K562 (cell line): ENCODE data around the gene EFCAB5. TPM values are rescaled to one million over a fixed set of nuclear protein-coding genes. Genes with fewer than 3 reads are reported as not detected.
"Not testable (repeated sequence)": the region's sequence is repeated elsewhere in the genome, so short reads cannot be mapped to it uniquely, and the experiment has no call there.

Experiments used
- ATAC-seq: fragments of 200-7000 bp; cut with Tn5 transposase; 3 replicates; pipeline ENCODE4 v1.9.1; 2020; ENCODE audit warnings: moderate library complexity
- BruUV-seq: library from RNA; stranded (reverse); fragments of 400-500 nt; replicated peaks from 2 replicates; lab custom pipeline; 2021; lab: Mats Ljungman, UMichigan
- CTCF ChIA-PET: fragments of 300-600 bp; formaldehyde crosslinking; extraction: SDS; loops from one replicate; lab custom pipeline; 2021; ENCODE audit warnings: low intra/inter-chr PET ratio; lab: Yijun Ruan, JAX
- POLR2A ChIA-PET: fragments of 300-600, 350-650 bp; sonication (Branson Sonifier 250); formaldehyde crosslinking; extraction: SDS; loops from one replicate; lab custom pipeline; 2021; ENCODE audit warnings: antibody characterized with exemption, inconsistent platforms; lab: Yijun Ruan, JAX
- DNase-seq, 4 experiments: peaks; one replicate each; pipeline versions ENCODE4 v3.0.0 to v3.0.0-alpha.2; 2011 to 2018; ENCODE audit warnings: low spot score in 3 of 4, mixed read lengths in 3 of 4; ENCODE audit errors: extremely low read depth in 1 of 4
- FAIRE-seq: peaks from 2 replicates; lab custom pipeline; 2011; peaks lifted over from hg19 to GRCh38; lab: Jason Lieb, UNC
- H2AFZ ChIP-seq: 2 replicates; pipeline ENCODE4 v1.6.0; 2011; ENCODE audit warnings: low read depth, low read length, control low read depth, inconsistent platforms
- H3K27ac ChIP-seq: fragments of 200-600 bp; 3 replicates; pipeline ENCODE4 v1.8.0; 2011; ENCODE audit warnings: low read depth, mild to moderate bottlenecking, control low read depth, inconsistent platforms, low read length, moderate library complexity, mixed read lengths; ENCODE audit errors: extremely low read depth
- H3K27me3 ChIP-seq, 2 experiments: fragments of 300-600 bp in 1 of 2; 2 replicates in 1 of 2; 3 replicates in 1 of 2; pipeline versions ENCODE4 v1.6.0 to v1.8.0; 2011; ENCODE audit warnings: inconsistent platforms in 2 of 2, low read length in 2 of 2, mild to moderate bottlenecking in 1 of 2, mixed read lengths in 1 of 2, moderate library complexity in 1 of 2; ENCODE audit not compliant: control insufficient read depth in 2 of 2, insufficient read depth in 2 of 2
- H3K36me3 ChIP-seq: fragments of 300-600 bp; 3 replicates; pipeline ENCODE4 v1.8.0; 2011; ENCODE audit warnings: mild to moderate bottlenecking, low read length, inconsistent platforms; ENCODE audit not compliant: control insufficient read depth, insufficient read depth
- H3K4me1 ChIP-seq, 2 experiments: fragments of 200-600 bp in 1 of 2; replicated peaks in 1 of 2; 2 replicates in 1 of 2; 3 replicates in 1 of 2; pipeline versions ENCODE4 v1.5.1 to v1.8.0; 2011; ENCODE audit warnings: inconsistent platforms in 2 of 2, low read length in 2 of 2, mild to moderate bottlenecking in 1 of 2, mixed read lengths in 1 of 2, moderate library complexity in 1 of 2; ENCODE audit not compliant: control insufficient read depth in 2 of 2, insufficient read depth in 2 of 2
- H3K4me2 ChIP-seq: 2 replicates; pipeline ENCODE4 v1.6.1; 2011; ENCODE audit warnings: low read length, control low read depth, inconsistent platforms, mixed read lengths; ENCODE audit not compliant: insufficient read depth
- H3K4me3 ChIP-seq: fragments of 200-600 bp; sonication (generic), shearing (Covaris generic); 2 replicates; pipeline ENCODE4 v1.5.1; 2016; ENCODE audit warnings: control low read depth, inconsistent platforms
- H3K79me2 ChIP-seq: fragments of 200-600 bp; 3 replicates; pipeline ENCODE4 v1.8.0; 2011; ENCODE audit warnings: low read length, inconsistent platforms; ENCODE audit not compliant: control insufficient read depth, insufficient read depth
- H3K9ac ChIP-seq, 2 experiments: 2 replicates each; pipeline versions ENCODE4 v1.6.0 to v1.6.1; 2011; ENCODE audit warnings: low read depth in 2 of 2, low read length in 2 of 2, control low read depth in 1 of 2, inconsistent platforms in 1 of 2, mild to moderate bottlenecking in 1 of 2, mixed read lengths in 1 of 2; ENCODE audit not compliant: insufficient read depth in 1 of 2
- H3K9me1 ChIP-seq: one replicate; pipeline ENCODE4 v1.6.0; 2011; ENCODE audit warnings: inconsistent platforms, mild to moderate bottlenecking, low read length, moderate library complexity; ENCODE audit not compliant: control insufficient read depth, insufficient read depth
- H3K9me3 ChIP-seq: replicated peaks from 2 replicates; pipeline ENCODE4 v1.5.1; 2011; ENCODE audit warnings: low read depth, low read length, inconsistent platforms; ENCODE audit not compliant: control insufficient read depth, insufficient read depth
- H4K20me1 ChIP-seq: replicated peaks from 2 replicates; pipeline ENCODE4 v1.6.1; 2011; ENCODE audit warnings: low read length, inconsistent platforms, mixed read lengths; ENCODE audit not compliant: control insufficient read depth, insufficient read depth
- ZNF184 ChIP-seq: sonication (generic); formaldehyde crosslinking; IDR thresholded peaks from 2 replicates; pipeline ENCODE4 v1.5.0; 2020; ENCODE audit warnings: missing genetic modification reagents
- WGBS: fragments of 100-300 bp; shearing (Covaris generic); methylation state at CpG from one replicate; pipeline ENCODE4 v1.1.6; 2016; ENCODE audit warnings: low coverage, mixed read lengths; ENCODE audit not compliant: insufficient coverage; ENCODE audit errors: missing lambda C conversion rate; 5-methylcytosine and 5-hydroxymethylcytosine counted together
- in situ Hi-C: fragments of 300-500 bp; cut with MboI; formaldehyde crosslinking; loops from 4 replicates; pipeline ENCODE4 v1.15.0; 2018; ENCODE audit warnings: inconsistent platforms, mixed read lengths
- intact Hi-C: fragments of 100-400 bp; cut with micrococcal nuclease; formaldehyde crosslinking; loops from 2 replicates; pipeline ENCODE4 v1.14.2; 2022
- polyA plus RNA-seq, 8 experiments: library from polyadenylated mRNA; depleted of rRNA in 4 of 8; stranded (reverse) in 5 of 8; unstranded in 3 of 8; fragments of >200 nt; fragmentation: Nextera tagmentation in 2 of 8; fragmentation: Illumina TruSeq in 1 of 8; extraction: Ambion mirVana in 2 of 8; extraction: Trizol in 1 of 8; gene quantifications; 2 replicates each; pipeline versions ENCODE4 v1.2.1 to v1.2.3, GENCODE V29; 2011 to 2014; ENCODE audit warnings: inconsistent platforms in 1 of 8, missing spikeins in 1 of 8
- total RNA-seq, 7 experiments: library from RNA; depleted of rRNA in 6 of 7; stranded (reverse); fragments of >200 nt in 6 of 7; fragmentation: Illumina TruSeq in 2 of 7; extraction: Trizol in 2 of 7; gene quantifications; 2 replicates each; pipeline versions ENCODE4 v1.2.1 to v1.2.3, GENCODE V29; 2011 to 2021; ENCODE audit warnings: low replicate concordance in 1 of 7
- TF ChIP-seq, protein P1 (sequence below), 2 experiments: fragments of 450-650 bp; IDR thresholded peaks; 2 replicates each; pipeline ENCODE4 v1.6.1; 2018; ENCODE audit warnings: mild to moderate bottlenecking in 2 of 2, low read depth in 1 of 2; ENCODE audit not compliant: partially characterized antibody in 2 of 2

EFCAB5 gene
- total and polyA plus RNA-seq, 9 of the 15 experiments (the other 6 are each of a cell fraction or from before 2014, with no cell fraction given): 0.06 to 0.11 TPM; not detected in 7

DNA sequence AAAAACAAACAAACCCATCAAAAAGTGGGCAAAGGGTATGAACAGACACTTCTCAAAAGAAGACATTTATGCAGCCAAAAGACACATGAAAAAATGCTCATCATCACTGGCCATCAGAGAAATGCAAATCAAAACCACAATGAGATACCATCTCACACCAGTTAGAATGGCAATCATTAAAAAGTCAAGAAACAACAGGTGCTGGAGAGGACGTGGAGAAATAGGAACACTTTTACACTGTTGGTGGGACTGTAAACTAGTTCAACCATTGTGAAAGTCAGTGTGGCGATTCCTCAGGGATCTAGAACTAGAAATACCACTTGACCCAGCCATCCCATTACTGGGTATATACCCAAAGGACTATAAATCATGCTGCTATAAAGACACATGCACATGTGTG is 83.9 kb downstream of the EFCAB5 start:
- POLR2A ChIA-PET, in situ Hi-C loops, H3K9me1 ChIP-seq, H3K36me3 ChIP-seq, DNase-seq, H3K27ac ChIP-seq, H3K4me1 ChIP-seq, H4K20me1 ChIP-seq, intact Hi-C loops, H3K4me3 ChIP-seq, H3K9ac ChIP-seq, H3K79me2 ChIP-seq, H2AFZ ChIP-seq, BruUV-seq: not testable (repeated sequence)
- no CpG with 5 or more reads among the region's 2 CpGs for WGBS
- TF ChIP-seq, protein P1, sequence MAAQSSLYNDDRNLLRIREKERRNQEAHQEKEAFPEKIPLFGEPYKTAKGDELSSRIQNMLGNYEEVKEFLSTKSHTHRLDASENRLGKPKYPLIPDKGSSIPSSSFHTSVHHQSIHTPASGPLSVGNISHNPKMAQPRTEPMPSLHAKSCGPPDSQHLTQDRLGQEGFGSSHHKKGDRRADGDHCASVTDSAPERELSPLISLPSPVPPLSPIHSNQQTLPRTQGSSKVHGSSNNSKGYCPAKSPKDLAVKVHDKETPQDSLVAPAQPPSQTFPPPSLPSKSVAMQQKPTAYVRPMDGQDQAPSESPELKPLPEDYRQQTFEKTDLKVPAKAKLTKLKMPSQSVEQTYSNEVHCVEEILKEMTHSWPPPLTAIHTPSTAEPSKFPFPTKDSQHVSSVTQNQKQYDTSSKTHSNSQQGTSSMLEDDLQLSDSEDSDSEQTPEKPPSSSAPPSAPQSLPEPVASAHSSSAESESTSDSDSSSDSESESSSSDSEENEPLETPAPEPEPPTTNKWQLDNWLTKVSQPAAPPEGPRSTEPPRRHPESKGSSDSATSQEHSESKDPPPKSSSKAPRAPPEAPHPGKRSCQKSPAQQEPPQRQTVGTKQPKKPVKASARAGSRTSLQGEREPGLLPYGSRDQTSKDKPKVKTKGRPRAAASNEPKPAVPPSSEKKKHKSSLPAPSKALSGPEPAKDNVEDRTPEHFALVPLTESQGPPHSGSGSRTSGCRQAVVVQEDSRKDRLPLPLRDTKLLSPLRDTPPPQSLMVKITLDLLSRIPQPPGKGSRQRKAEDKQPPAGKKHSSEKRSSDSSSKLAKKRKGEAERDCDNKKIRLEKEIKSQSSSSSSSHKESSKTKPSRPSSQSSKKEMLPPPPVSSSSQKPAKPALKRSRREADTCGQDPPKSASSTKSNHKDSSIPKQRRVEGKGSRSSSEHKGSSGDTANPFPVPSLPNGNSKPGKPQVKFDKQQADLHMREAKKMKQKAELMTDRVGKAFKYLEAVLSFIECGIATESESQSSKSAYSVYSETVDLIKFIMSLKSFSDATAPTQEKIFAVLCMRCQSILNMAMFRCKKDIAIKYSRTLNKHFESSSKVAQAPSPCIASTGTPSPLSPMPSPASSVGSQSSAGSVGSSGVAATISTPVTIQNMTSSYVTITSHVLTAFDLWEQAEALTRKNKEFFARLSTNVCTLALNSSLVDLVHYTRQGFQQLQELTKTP (IDR thresholded peaks at IDR 0.05; ENCODE audit: low read depth in 1 of 2, partially characterized antibody in 2 of 2): peak in 1 of 2 experiments; percentile 80
- 0 out of 2 replicates have a peak, but pooled peaks have one; percentile 27 for TF ChIP-seq ZNF184
- TF ChIP-seq, all 486 proteins: peak for 2; not testable (repeated sequence) for 484
- FAIRE-seq, H3K9me3 ChIP-seq, CTCF ChIA-PET, H3K27me3 ChIP-seq, H3K4me2 ChIP-seq, ATAC-seq: not testable (repeated sequence)
